Nephron (organoid): ENCODE results near the gene HK2.

Source experiments
- H3K27ac Mint-ChIP-seq, 3 experiments: 2 replicates each; pipeline ENCODE4 v1.8.0; 2020; ENCODE audit warnings: mixed read lengths in 3 of 3, mild to moderate bottlenecking in 2 of 3, moderate library complexity in 1 of 3
- H3K27me3 Mint-ChIP-seq: 2 replicates; pipeline ENCODE4 v1.8.0; 2021; ENCODE audit warnings: low read depth, mild to moderate bottlenecking, moderate library complexity, mixed read lengths
- H3K36me3 Mint-ChIP-seq: 2 replicates; pipeline ENCODE4 v1.8.0; 2020; ENCODE audit warnings: low read depth, mixed read lengths
- H3K4me1 Mint-ChIP-seq: 2 replicates; pipeline ENCODE4 v1.8.0; 2020; ENCODE audit warnings: mixed read lengths
- H3K4me3 Mint-ChIP-seq, 3 experiments: 2 replicates each; pipeline ENCODE4 v1.8.0; 2020; ENCODE audit warnings: mild to moderate bottlenecking in 3 of 3, mixed read lengths in 3 of 3, moderate library complexity in 2 of 3
- H3K9me3 Mint-ChIP-seq: 2 replicates; pipeline ENCODE4 v1.8.0; 2020; ENCODE audit warnings: mixed read lengths
- TF ChIP-seq, protein P1 (sequence below), 3 experiments: fragments of 200-600 bp; sonication (generic); IDR thresholded peaks; one replicate each; pipeline ENCODE4 v1.5.0; 2021; ENCODE audit warnings: antibody characterized with exemption in 3 of 3; ENCODE audit not compliant: unreplicated experiment in 3 of 3

HK2 gene

DNA sequence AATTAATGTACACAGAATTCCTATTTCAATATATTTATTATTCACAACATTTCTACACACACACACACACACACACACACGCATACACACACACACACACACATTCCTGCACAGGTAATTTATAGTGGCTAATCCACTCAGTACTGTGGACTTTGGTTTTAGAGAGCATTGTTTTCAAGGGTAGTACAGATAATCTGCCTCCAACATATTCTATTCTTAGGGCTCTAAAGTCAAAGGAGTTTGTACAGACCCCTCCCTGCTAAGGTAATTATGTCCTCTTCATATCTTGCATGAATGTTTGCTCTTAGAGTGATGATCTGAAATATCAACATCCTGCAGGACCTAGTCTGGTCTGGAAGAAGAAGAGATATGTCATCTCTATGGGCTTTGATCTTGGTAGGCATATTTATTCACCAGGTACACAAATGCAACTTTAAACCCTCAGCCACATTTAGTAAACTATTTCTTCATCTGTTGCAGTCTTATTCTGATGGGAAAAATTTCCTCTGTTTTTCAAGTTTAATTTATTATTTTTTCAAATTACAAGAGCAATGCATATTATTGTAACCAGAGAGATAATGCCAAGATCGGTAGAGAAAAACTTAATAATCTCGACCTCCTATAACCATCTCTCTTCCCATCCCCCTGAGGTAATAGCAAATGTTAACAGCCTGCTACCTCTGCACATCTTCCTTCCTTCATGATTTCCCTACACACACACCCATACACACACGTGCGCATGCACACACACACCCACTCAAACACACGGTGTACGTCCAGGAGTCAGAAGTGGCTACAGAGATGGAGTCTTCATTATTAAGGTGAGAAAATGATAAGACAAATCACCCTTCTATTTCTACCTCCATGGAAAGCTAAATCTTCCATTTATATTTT, 106.2 kb downstream of the HK2 start:
- no peaks in the 10 kb centered on the region for H3K27me3 Mint-ChIP-seq
- H3K4me3 Mint-ChIP-seq = no peak overlapping the region
- H3K9me3 Mint-ChIP-seq = peaks cover 5% of the 10 kb centered on the region
- TF ChIP-seq, protein P1, sequence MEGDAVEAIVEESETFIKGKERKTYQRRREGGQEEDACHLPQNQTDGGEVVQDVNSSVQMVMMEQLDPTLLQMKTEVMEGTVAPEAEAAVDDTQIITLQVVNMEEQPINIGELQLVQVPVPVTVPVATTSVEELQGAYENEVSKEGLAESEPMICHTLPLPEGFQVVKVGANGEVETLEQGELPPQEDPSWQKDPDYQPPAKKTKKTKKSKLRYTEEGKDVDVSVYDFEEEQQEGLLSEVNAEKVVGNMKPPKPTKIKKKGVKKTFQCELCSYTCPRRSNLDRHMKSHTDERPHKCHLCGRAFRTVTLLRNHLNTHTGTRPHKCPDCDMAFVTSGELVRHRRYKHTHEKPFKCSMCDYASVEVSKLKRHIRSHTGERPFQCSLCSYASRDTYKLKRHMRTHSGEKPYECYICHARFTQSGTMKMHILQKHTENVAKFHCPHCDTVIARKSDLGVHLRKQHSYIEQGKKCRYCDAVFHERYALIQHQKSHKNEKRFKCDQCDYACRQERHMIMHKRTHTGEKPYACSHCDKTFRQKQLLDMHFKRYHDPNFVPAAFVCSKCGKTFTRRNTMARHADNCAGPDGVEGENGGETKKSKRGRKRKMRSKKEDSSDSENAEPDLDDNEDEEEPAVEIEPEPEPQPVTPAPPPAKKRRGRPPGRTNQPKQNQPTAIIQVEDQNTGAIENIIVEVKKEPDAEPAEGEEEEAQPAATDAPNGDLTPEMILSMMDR (IDR thresholded peaks at IDR 0.05; ENCODE audit: unreplicated experiment in 3 of 3) = no peak
- no peaks in the 10 kb centered on the region for H3K4me1 Mint-ChIP-seq
- H3K36me3 Mint-ChIP-seq = peaks cover 4% of the 10 kb centered on the region
- no peak overlapping the region for H3K27ac Mint-ChIP-seq

GRCh38 chr2:74941284-74941683, 107.4 kb downstream of the HK2 start:
- no peak overlapping the region for H3K4me3 Mint-ChIP-seq
- H3K9me3 Mint-ChIP-seq = peaks cover 5% of the 10 kb centered on the region
- TF ChIP-seq, protein P1 (IDR thresholded peaks at IDR 0.05; ENCODE audit: unreplicated experiment in 3 of 3) = no peak
- H3K27ac Mint-ChIP-seq = no peak overlapping the region
- peaks cover 4% of the 10 kb centered on the region for H3K36me3 Mint-ChIP-seq
- no peaks in the 10 kb centered on the region for H3K27me3 Mint-ChIP-seq
- no peaks in the 10 kb centered on the region for H3K4me1 Mint-ChIP-seq

- H3K36me3 Mint-ChIP-seq = peaks cover 4% of the 10 kb centered on the region
- no peak overlapping the region for H3K27ac Mint-ChIP-seq
- H3K4me1 Mint-ChIP-seq = no peaks in the 10 kb centered on the region
- TF ChIP-seq, protein P1 (IDR thresholded peaks at IDR 0.05; ENCODE audit: unreplicated experiment in 3 of 3) = no peak
- H3K4me3 Mint-ChIP-seq = no peak overlapping the region
- no peaks in the 10 kb centered on the region for H3K27me3 Mint-ChIP-seq
- H3K9me3 Mint-ChIP-seq = peaks cover 6% of the 10 kb centered on the region
Measured at GRCh38 chr2:74942263-74942662, 108.3 kb downstream of the HK2 start.
